Stimulated activated CD8-positive, alpha-beta memory T cell treated with anti-CD3 and anti-CD28 coated beads, Interleukin-15, amount 100 ng/mL, for 4 hours (primary cell): ENCODE data around the gene PALS2.
A peak's percentile ranks its signal among the peaks of the same experiment; 100 is the strongest.

Experiments
- DNase-seq, 2 donors: peaks; one replicate each; pipeline ENCODE4 v3.0.0-alpha.2; 2020; ENCODE audit warnings: low read depth in 2 of 2

The PALS2 gene

GRCh38 chr7:24572997-24573553, at the start of gene PALS2:
Gene PALS2, plus strand, starts transcription at chr7:24573452. Its CDS starts 50,216 bp downstream, at chr7:24623668.
- DNase-seq, result peak; percentile 75 to 79

DNA sequence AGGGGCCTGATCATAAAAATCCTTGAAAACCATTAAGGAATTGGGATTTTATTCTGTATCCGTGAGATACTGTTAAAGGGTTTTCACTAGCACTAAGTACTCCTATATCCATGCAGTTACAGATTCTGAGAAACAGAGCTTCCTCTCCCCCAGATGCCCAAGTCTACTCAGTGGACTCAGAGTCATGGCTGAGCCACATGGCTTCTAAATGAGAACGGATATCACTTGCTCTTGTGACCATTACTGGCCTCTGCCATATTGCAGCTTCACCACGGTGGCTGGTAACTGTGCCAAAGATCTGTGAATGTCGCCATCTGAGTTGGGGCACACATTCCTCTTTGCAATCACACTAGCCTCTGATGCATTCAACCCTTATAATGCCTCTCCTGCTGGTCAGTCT, 42.0 kb upstream of the PALS2 start:
- no peak for DNase-seq

GRCh38 chr7:24536682-24537081, 36.6 kb upstream of the PALS2 start:
- no peak for DNase-seq

GRCh38 chr7:24540956-24541355, 32.3 kb upstream of the PALS2 start:
- DNase-seq, result no peak

DNA sequence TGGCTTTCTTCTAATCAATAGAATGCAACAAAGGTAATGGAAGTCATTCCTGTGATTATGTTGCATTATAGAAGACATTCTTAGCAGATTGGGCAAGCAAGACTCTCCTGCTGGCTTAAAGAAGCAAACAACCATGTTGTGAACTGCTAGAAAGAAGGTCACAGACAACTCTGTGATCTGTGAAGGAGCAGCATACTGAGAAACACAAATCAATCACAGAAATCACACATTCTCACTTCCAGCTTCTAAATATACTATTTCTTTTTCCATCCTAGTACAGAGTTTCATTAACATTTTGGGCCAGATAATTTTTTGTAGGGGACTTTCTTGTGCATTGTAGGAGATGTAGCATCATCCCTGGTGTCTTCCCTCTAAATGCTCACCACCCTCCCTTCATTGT, 28.0 kb upstream of the PALS2 start:
- no peak for DNase-seq

- DNase-seq, result no peak
Measured at GRCh38 chr7:24548390-24548789, 24.9 kb upstream of the PALS2 start.

GRCh38 chr7:24549991-24550390, 23.3 kb upstream of the PALS2 start:
- DNase-seq, result no peak

DNA sequence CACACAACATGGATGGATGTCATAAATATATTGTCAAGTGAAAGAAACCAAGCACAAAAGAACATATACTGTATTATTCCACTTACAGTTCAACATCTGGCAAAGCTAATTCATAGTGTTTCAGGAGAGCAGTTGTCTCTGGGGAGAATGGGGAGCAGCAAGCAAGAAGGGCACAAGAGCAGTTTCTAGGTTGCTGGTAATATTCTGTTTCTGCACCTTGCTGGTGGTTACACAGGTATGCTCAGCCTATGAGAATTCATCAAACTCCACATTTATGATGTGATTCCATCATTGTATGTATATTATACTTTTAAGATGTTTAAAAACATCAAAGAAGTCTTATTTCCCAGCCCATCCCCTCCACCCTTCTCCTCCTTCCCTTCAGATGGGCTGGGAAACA, 18.1 kb upstream of the PALS2 start:
- DNase-seq, result no peak

GRCh38 chr7:24555719-24556118, 17.5 kb upstream of the PALS2 start:
- DNase-seq, result no peak

DNA sequence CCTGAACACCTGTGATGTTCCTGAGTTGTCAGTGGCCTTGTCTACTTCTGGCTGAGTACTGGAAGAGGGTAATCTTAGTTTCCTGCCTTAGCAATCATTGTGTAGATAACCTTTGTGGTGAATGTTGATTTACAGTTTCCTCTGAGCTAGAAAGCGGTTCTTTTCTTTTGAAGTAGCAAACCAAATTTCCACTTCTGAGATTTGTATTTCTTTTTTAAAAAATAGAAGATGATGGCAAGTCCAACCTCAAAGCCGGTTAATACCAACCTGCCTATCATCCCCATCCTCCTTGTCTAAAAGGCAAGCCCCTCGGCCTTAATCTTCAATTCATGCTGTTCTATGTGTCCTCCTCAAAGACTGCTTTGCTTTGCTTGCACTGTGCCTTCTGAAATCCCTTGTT, 12.5 kb upstream of the PALS2 start:
- DNase-seq, result no peak

- DNase-seq, result no peak
Measured at GRCh38 chr7:24566274-24566673, 7.0 kb upstream of the PALS2 start.

GRCh38 chr7:24570983-24571382, 2.3 kb upstream of the PALS2 start:
- no peak for DNase-seq

DNA sequence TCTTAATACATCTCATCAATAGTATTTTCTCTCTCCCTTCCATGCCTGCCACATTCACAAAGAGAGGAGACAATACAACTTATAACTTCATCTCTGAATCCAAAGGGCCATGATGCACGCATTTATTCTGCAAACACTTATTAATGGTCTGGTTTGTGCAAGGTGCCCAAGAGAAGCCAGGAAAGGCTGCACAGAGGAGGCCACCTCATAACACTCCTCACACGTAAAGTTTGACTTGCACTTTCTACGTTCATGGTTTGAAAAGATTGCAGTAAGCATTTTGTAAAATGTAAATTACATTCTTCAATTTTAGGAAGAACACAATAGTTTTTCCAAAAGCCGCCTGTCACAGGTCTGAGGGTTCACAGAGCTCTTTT, 1.2 kb upstream of the PALS2 start:
- DNase-seq, result no peak

DNA sequence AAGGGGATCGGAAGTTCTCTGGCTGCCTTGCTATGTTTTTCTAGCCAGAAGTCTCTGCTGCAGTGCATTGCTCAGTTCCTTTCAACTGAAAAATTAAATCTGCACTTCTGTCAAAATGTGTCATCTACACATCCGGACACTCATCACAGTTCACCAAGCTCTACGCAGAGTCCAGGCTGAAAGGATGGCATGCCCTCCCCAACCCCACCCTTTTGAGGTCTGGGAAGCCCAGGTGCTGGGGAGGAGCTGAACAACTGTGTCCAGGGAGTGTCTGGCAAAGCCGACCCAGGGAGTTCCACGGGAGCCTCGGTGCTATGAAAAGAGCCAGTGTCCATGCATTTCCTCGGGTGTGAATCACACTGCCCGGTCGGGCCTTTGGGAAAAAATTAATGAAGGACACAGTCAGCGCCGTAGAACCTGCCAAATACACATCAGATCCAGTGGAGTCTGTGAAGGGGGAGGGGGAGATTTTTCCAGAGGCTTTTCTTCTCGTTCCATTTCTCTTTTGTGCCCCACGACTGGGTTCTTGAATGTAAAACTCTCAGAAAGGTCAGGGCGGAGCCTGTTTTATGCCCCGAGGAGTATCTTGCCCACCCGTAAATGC, 757 bp upstream of the PALS2 start:
- DNase-seq, result peak in 1 of 2 donors; percentile 3

DNA sequence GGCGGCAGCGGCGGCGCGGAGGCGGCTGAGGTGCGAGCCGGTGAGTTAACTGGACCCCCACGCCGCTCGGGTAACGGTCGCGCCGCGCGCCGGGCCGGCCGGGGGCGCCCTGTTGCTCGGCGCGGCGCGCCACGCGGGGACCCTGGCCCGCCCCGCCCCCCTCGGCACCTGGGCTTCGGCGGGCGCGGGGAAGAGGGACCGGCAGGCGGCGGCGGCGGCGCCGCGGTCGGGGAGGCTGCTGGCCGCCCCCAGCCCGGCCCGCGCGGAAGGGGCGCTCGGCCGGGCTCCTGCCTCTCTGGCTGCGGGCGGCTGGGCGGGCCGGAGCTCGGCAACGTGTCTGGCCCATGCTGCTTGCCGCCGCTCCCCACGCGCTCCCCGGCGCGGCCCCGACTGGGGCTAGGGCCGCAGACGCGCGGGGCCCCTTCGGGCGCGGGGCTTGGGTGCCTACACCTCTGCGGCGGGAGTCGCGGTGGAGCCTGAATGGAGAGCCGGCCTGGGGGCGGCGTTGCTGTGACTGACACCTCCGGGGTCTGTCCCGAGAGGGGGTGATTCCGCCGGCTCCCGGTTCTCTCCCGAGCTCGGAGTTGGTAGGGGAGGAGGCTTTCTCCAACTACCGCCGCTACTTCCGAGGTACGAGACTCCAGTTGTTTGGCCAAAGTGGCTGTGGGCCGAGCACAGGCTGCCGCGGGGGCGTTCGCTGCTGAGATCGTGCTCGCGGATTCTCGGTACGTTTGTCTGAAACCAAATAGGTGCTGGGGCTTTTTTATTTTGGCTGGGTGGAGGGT, 494 bp downstream of the PALS2 start:
- peak in 1 of 2 donors; percentile 32 for DNase-seq

DNA sequence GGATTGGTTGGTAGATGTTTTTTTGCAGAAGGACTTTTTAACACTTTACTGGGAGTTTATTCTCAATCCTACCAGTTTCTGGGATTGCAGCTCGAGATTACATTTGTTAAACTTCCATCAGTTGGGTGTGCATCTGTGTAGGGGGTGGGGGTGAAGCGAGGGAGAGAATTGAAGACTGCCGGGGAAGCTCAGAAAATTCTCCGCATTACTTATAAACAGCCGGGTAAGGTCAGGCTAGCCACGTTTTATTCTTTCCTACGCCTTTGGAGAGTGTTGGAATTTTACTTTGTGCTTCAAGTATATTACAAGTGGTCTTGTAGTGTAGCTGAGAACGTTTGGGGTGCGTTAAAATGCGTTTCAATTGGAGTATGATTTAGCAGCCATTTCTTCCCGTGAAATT, 1.1 kb downstream of the PALS2 start:
- DNase-seq, result no peak

GRCh38 chr7:24574950-24575349, 1.7 kb downstream of the PALS2 start:
- DNase-seq, result no peak

DNA sequence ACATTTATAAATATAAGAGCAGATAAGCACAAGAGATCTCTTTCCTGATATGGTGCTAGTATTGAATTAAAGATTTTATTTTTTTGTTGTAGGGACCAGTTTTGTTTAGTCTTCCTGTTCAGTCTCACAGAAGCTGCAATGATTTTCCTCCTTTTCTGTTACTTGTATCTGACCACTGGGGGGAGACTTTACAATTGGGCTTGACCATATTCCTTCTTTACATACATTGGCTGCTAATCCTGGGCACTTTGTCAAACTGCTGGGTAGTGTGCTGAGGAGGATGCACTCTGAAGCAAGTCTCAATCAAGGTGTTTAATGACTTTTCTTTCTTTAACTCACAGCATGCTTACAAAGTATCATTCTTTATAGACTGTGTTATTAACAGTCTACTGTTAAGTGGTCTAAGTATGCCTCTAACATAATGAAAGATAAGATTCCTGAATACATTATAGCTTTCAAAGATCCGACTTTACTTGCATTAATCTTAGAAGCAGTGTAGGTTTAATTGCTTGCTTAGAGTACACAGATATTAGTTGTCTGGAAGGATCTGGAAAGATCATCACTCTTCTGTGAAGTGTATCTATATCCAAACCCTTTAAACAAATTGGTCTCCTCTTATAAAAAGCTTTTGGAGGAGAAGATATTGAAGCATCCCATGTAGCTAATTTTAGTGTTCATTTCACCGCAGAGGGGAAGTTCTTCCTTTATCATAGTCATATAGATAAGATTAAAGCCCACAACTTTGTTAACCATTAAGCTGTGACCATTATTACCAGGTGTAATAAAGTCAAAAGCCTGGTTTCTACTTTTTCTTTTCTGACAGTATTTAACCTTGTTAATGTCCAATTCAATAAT, 3.1 kb downstream of the PALS2 start:
- DNase-seq, result no peak

DNA sequence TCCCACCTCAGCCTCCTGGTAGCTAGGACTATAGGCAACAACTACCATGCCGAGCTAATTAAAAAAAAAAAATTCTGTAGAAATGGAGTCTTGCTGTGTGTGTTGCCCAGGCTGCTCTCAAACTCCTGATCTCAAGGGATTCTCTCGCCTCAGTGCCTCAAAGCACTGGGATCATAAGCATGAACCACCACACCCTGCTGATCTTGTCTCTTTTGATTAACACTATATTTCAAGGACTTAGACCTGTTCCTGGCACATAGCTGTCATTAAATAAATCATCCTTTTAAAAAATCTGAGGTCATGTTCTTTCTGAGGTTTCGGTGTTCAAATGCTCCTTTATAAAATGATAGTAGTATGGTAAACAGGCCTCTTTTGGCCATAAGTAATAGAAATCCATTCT, 4.8 kb downstream of the PALS2 start:
- no peak for DNase-seq

DNA sequence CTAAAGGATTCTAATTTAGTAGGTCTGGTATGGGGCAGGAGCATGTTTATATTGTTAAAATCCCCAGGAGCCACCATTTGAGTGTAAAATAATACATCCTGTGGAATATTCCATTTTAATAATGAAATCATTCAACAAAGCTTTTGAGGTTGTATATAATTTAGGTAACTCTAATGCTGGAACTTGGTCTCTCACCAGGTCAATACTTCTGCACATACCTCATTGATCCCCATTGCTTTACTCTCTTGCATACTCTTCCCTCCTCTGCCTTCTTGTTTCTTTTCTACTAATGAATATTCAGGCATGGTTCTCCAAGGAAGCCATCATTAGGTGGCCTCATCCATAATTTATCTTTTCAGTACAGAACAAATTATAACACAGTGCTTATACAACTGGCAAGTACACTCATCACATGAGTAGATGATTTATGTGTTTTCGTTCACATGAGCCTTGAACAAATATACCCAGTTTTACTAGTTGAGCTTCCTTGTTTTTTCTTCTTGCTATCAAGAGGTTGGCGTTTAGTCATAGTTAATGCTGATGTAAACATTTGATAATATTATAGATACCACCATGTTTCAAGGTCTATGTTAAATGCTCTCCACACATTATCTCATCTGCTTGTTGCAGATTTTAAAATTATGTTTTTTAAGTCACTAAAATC, 7.2 kb downstream of the PALS2 start:
- no peak for DNase-seq

- no peak for DNase-seq
Measured at GRCh38 chr7:24582166-24582565, 8.9 kb downstream of the PALS2 start.

GRCh38 chr7:24587853-24588252, 14.6 kb downstream of the PALS2 start:
- no peak for DNase-seq
